GM11168 (cell line): ENCODE results near the gene RANBP17.

Experiments
- in situ Hi-C: fragments of 300-500 bp; cut with MboI; formaldehyde crosslinking; loops from one replicate; pipeline ENCODE4 v1.12.0; 2022; ENCODE audit warnings: low sequenced_read_pairs; ENCODE audit not compliant: unreplicated experiment

The RANBP17 gene

DNA sequence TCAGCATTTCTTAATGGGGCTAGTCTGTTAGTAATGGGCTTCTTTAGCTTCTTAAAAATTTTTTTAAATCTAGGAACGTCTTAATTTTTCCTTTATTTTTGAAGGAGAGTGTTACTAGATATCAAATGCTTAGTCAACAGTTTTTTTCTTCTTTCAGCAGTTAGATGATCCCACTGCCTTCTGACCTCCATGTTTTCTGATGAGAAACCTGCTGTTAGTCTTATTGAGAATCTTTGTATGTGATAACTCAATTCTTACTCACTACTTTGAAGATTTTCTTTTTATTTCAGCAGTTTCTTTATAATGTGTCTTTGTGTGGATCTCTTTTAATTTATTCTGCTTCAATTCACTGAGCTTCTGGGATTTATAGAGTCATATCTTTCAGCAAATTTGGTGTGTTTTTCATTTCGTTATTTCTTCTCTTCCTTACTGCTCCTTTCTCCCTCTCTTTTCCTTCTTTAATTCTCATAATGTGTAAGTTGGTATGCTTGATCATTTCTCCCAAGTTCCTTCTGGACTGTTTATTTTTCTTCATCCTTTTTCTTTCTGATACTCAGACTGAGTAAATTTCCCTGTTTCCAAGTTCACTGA, 205.8 kb downstream of the RANBP17 start:
- in situ Hi-C loops = no loop called here

DNA sequence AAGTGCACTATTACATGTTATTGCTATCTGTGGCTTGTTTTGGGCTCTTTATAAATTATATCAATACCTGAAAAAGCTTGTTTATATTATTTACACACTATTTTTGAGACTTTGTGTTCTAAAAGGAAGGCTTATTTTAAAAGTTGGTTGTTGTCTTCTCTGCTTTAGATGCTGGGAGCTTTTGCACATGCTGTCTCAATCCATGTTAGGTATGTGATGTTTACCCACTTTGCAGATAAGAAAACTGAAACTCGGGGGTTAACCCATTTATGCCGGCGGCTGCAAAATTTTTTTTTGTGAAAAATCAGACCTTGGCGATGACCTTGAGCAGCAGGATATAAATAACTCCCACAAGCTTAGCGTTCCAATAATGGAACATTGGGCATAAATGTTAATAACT, 212.9 kb downstream of the RANBP17 start:
- in situ Hi-C loops = no loop called here

DNA sequence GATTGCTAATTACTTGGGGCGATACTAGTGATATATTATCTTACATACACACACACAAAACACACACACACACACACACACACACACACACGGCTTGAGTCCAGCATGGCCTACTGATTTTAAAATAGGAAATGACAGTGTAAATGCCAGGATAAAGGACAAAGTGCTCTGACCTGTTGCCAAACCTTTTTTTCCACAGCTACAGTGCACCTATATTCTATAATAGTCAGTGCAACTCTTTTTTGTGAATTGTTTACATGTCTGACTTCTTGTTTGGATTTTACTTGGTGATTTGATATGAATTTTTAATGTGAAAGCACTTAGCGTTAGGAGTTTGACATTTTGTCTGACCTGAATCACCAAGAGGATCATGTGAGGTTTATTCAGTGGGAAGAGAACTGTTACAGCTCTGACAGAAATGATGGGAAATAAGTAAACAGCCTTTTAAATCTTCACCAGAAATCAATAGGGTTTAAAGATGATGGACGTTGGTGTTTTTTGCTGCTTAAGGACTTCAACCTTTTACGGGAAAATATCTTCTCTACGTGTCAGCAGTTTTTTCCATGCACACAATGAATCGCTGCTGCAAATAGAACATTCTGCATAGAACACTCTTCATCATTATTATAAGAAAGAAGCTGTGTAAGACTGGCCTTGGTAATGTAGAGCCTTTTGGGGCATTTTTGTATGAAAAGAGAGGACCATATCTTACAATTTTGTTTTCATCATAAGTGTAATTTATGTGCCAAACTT, 218.5 kb downstream of the RANBP17 start:
- in situ Hi-C loops = no loop called here

DNA sequence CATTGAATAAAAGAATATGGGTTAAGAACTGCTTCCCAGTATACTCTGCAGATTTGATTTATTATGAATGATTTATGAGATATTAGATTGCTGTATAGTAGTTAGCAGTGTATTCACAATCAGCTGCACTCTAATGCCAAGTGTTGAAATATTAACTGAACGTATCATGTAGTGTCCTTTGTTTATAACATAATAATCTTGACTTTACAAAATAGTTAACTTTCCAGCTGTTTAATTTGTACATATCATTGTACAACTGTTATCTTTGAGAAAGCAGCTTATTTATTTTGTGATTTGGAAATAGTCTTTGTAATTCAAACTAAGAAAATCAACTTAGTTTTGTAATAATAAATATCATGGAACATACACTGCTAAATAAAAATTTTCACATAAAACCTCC, 219.5 kb downstream of the RANBP17 start:
- in situ Hi-C loops = no loop called here

DNA sequence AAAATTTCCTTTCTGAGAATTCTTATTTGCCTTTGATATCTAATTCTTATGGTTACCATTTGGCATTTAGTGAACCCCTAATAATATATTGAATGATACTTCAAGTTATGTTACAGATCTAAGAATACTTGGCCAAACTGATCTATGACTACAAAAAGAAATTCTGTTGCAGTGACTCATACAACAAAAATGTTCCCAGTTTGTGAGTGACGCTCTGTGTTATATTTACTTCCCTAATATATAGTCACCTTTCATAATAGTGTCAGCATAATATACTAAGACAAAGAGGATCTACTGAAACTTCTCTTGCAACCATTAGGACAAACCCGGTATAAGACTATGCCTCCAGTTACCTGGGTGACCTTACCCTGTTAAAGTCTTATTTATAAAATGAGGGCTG, 230.4 kb downstream of the RANBP17 start:
- in situ Hi-C loops = no loop called here

DNA sequence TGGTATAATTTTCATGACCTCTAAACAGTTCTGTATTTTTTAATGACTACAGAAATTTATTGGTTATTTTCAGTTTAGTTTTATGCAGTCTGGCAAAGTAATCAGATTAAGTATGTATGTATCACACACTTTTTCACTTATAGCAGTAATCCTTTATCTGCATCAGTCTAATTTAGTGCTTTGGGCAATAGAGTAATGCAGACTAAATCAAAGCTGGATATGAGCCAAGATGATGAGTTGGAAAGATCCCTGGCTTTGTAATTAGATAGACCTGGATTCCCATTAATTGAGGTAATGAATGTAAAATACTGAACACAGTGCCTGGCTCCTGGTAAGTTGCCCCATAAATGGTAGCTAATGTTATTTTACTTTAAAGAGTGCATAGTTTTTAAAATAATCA, 231.8 kb downstream of the RANBP17 start:
- in situ Hi-C loops = no loop called here

DNA sequence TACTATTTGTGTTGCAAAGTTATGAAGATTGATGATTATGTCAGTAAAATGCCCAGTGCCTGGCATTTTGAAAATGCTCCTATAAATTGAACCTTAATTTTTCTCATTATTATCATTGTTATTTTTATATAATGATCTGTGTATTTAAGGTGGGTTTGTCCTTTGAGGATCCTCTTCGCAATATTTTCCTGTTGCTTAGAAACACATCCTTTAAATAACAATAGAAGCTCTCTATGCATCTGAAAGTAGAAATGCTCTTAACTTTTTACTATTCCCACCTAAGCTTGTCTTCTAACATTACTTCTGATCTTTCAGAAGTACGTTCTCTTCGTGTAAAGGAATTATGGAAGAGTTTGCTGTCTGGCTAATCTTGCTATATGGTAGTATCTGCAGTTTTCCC, 232.5 kb downstream of the RANBP17 start:
- in situ Hi-C loops = no loop called here

DNA sequence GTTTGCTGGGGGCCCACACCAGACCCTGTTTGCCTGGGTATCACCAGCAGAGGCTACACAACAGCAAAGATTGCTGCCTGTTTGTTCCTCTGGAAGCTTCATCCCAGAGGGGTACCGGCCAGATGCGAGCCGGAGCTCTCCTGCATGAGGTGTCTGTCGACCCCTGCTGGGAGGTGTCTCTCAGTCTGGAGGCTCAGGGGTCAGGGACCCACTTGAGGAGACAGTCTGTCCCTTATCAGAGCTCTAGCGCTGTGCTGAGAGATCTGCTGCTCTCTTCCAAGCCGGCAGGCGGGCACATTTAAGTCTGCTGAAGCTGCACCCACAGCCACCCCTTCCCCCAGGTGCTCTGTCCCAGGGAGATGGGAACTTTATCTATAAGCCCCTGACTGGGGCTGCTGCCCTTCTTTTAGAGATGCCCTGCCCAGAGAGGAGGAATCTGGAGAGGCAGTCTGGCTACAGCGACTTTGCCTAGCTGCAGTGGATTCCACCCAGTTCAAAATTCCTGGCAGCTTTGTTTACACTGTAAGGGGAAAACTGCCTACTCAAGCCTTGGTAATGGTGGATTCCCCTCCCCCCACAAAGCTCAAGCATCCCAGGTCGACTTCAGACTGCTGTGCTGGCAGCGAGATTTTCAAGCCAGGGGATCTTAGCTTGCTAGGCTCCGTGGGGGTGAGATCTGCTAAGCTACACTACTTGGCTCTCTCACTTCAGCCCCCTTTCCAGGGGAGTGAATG, 241.2 kb downstream of the RANBP17 start:
- in situ Hi-C loops = no loop called here

DNA sequence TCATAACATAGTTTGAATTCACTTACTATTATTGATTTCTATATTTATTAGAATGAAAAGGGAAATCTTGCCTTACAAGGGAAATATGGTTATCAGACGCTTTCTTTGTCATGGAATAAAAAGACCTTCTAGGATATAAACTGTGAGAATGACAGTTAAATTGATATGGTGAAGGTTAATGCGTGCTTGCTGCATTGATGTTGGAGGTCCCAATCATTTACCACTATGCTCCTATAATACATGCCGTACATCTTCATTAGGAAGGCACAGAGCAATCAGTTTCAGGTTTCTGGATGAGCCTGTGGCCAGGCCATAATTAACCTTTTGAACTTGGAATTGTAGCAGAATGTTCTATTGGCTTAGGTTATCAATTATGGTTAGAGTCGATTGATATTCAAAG, 245.9 kb downstream of the RANBP17 start:
- in situ Hi-C loops = no loop called here

DNA sequence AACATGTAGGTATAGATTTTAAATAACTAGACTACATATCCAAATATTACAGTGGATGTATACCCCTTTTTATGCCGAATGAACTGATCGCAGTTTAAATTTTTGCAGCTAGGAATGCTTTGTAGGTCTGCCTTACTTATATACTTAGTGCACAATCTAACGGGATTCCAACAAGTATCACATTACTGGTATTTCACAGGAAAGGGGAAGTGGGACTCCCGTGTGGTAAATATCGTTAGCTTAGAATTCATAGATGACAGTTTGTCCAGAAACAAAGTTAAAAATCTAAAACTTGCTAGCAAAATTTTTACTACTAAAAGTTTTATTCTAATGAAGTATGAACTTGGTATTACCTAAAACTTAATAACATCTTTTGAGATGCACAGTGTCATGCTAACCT, 253.7 kb downstream of the RANBP17 start:
- in situ Hi-C loops = no loop called here

DNA sequence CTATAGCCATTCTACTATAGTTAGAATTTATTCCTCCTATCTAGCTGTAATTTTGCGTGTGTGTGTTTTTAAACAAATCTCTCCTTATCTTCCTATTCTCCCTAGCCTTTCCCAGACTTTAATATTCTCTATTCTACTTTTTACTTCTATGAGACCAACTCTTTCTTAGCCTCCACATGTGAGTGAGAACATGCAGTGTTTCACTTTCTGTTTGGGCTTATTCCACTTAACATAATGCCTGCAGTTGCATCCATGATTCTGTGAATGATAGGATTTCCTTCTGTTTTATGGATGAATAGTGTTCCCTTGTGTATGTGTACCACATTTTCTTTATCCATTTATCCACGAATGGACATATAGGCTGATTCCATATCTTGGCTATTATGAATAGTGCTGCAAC, 254.9 kb downstream of the RANBP17 start:
- in situ Hi-C loops = no loop called here

DNA sequence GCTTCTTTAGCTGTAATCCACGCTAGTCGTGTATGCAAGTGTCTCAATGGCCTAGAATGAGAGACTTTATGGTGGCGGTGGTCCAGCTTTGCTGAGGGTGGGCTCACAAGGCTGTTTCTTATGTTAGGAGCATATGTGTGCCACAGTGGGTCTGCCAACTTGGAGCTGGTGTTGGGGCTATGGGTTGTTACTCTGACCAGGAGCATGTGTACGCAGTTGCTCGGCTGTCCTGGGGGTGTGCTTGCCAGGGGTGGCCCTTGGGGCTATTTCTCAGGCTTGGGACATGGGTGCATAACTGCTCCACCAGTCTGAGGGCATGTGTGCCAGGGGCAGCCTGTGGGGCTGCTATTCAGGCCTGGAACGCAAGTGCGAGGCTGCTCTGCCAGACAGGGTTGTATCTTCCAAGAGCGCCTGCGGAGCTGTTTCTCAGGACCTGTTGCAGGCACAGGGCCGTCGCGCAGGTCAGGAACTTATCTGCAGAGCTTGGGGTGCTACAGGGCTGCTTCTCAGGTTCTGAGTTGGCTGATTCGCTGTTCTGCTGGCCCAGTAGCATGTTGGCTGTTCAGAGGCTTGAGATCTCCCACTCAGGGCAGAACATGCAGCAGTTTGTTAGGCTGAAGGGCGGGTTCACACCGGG, 259.3 kb downstream of the RANBP17 start:
- in situ Hi-C loops = no loop called here

DNA sequence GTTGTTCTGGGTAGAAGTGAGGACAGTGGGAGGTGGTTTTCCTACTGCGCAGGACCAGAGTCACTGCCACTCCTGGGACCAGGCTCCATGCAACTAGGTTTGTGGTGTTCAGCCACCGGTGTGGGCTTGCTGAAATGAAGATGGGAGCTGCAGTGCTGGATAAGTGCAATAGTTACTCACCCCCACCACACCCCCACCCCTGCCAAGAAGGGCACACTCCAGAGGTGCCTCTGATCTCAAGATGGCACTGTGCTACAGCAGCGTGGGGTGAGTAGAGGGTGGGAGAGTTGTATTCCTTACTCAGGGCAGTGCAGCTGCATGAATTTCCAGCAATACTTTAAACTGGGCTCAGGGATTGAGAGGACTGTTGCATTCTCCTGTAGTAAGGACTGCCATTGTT, 259.8 kb downstream of the RANBP17 start:
- in situ Hi-C loops = no loop called here

DNA sequence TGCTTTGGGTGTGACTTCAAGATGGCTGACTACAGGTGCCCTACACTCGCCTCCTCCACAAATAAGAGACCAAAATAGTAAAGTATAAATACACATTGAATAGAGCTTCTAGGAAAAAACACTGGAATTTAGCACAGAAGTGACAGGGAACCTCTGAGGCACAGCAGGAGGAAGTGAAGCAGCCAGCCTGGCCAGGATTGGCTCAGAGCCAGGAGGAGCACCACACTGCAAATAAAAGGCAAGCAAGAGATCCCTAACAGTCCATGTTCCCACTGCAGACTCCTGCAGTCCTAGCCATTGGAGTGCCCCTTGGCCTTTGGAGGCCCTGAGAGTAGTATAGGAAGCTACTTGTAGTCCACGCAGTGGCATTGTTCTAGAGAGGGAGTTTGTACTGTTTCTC, 260.6 kb downstream of the RANBP17 start:
- in situ Hi-C loops = no loop called here

DNA sequence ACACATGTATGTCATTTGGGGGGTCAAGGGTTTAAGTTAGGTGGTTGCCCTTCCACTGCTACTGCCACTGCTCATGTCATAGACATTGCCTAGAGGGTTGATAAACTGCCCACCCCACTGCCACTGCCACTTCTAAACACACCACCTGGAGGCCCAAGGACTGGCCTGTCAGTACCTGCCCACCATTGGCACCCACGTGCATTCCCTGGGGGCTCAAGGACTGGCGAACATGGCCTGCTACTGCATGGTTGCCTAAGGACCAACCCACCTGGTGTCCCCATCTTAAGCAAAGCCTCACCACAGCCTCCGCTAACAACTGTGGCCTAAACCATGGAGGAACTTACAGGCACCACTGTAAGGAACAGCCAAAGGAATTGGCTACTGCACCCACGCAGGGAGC, 261.6 kb downstream of the RANBP17 start:
- in situ Hi-C loops = no loop called here

DNA sequence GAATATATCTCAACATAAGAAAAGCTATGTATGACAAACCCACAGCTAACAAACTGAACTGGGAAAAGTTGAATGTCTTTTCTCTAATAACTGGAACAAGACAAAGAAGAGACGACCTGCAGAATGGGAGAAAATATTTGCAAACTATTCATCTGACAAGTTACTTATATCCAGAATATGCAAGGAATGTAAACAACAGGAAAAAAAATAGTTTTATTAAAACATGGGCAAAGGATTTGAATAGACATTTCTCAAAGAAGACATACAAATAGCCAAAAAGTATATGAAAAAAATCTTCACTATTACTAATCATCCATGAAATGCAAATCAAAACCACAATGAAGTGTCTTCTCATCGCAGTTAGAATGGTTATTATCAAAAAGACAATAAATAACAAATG, 265.5 kb downstream of the RANBP17 start:
- in situ Hi-C loops = no loop called here

DNA sequence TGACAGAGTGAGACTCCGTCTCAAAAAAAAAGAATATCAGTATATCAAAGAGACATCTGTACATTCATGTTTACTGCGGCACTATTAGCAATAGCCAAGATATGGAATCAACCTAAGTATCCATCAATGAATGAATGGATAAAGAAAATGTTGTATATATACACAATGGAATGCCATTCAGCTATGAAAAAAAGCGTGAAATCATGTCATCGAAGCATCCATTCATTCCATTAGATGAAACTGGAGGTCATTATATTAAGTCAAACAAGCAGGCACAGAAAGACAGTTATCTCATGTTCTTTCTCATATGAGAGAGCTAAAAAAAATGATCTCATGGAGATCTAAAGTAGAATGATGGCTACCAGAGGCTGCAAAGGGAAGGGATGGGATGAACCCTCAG, 266.3 kb downstream of the RANBP17 start:
- in situ Hi-C loops = no loop called here

DNA sequence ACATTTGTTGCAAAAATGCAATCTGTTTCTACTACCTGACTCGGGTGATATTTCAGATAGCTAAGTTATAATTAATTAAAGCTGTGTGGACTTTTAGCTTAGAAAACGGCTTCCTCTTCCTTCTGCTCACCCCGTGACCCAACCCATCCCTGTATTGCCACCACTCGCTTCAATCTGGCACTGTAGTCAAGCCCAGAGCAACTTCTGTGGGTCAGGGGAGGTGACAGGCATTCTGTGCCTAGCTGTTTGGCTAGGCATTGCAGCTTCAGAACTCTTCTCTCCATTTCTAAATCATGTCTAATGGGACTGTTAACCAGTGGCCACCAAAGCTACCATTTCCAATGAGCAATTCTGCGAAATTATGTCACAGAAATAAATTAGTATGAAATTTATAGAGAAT, 267.5 kb downstream of the RANBP17 start:
- in situ Hi-C loops = no loop called here

DNA sequence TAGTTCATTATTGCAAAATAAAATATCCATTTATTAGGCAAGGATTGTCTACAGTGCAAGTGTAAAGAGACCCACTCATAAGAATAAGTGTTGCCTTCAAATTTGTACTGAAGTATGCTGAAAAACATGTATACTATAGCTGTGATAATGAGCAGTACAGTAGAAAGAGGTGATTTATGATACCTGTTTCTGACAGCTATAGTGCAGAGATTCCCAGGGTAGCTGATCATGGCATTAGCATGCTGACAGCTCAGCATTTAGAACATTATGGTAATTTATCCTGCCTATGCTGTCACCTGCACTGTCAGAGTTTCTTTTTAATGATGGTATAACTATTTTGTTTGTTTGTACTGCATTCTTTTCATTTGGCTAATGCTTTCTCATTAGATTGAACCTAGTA, 269.7 kb downstream of the RANBP17 start:
- in situ Hi-C loops = no loop called here

DNA sequence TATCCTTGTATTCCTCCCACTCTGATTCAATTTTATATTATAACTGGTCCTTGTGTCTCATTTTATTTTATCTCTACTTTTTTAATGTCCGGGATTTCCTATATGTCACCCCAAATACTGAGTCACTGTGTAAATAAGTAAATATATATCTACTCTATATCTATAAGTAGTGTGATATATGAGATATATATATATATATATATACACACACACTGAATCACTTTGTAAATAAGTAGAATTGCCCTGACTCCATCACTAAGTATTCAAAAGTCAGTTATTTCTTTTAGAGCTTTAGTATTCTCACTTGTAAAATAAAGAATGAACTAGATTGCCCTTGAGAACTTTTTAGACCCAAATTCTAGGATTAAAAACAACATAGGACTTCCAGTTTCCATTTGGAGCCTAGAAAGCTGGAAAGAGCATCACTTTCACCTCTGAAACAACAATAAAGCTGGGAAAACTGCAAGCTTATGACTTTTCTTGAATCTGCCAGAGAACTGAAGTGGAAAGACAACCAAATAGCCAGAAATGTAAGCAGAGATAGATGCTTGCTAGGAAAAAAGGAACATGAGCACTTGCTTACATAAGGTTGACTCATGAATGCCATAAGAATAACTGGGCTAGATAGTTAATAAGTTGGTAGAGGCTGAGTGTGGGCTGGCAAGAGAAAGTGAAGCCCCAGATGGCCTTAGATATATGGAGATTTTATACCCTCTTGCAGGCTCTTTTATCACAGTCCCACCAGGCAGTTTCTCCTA, 276.1 kb downstream of the RANBP17 start:
- in situ Hi-C loops = no loop called here
